ENCODE results near the gene HYAL3.
"Not testable (repeated sequence)": the region's sequence is repeated elsewhere in the genome, so short reads cannot be mapped to it uniquely, and the experiment has no call there.

The HYAL3 gene

GRCh38 chr3:50290161-50290641, 9.0 kb downstream of the HYAL3 start:
- DNase-seq (ENCODE audit: low spot score): no peak

GRCh38 chr3:50289130-50289529, 10.1 kb downstream of the HYAL3 start:
- no peak for DNase-seq (ENCODE audit: low spot score)

GRCh38 chr3:50288387-50289007, 10.7 kb downstream of the HYAL3 start:
- no peak for DNase-seq (ENCODE audit: low spot score)

GRCh38 chr3:50287262-50287661, 11.9 kb downstream of the HYAL3 start:
- no peak for DNase-seq (ENCODE audit: low spot score)

GRCh38 chr3:50286322-50287227, 12.6 kb downstream of the HYAL3 start:
- DNase-seq (ENCODE audit: low spot score): no peak

- DNase-seq (ENCODE audit: low spot score): not testable (repeated sequence)
Observed at GRCh38 chr3:50284121-50284520, 15.1 kb downstream of the HYAL3 start.

- no peak for DNase-seq (ENCODE audit: low spot score)
Observed at GRCh38 chr3:50279255-50280016, 19.8 kb downstream of the HYAL3 start.

GRCh38 chr3:50278880-50279224, 20.4 kb downstream of the HYAL3 start, which contains the start of gene LSMEM2:
TSS of gene LSMEM2 (plus strand) at chr3:50279087. CDS start at chr3:50279114, 27 bp downstream.
- DNase-seq (ENCODE audit: low spot score): no peak

- no peak for DNase-seq (ENCODE audit: low spot score)
Observed at GRCh38 chr3:50278123-50278879, 20.9 kb downstream of the HYAL3 start.

- DNase-seq (ENCODE audit: low spot score): no peak
Observed at GRCh38 chr3:50276762-50277101, 22.5 kb downstream of the HYAL3 start.

GRCh38 chr3:50275996-50276761, 23.0 kb downstream of the HYAL3 start:
- no peak for DNase-seq (ENCODE audit: low spot score)

- no peak for DNase-seq (ENCODE audit: low spot score)
Observed at GRCh38 chr3:50275141-50275995, 23.8 kb downstream of the HYAL3 start.

- peak; percentile 57 for DNase-seq (ENCODE audit: low spot score)
Observed at GRCh38 chr3:50274371-50275104, 24.7 kb downstream of the HYAL3 start.

- DNase-seq (ENCODE audit: low spot score): no peak
Observed at GRCh38 chr3:50273689-50274065, 25.5 kb downstream of the HYAL3 start.

GRCh38 chr3:50272911-50273688, 26.1 kb downstream of the HYAL3 start:
- DNase-seq (ENCODE audit: low spot score): peak; percentile 93

GRCh38 chr3:50272538-50272910, 26.7 kb downstream of the HYAL3 start:
- not testable (repeated sequence) for DNase-seq (ENCODE audit: low spot score)

GRCh38 chr3:50271314-50271936, 27.8 kb downstream of the HYAL3 start:
- no peak for DNase-seq (ENCODE audit: low spot score)
